ENCODE results near the gene OXCT1.

DNA sequence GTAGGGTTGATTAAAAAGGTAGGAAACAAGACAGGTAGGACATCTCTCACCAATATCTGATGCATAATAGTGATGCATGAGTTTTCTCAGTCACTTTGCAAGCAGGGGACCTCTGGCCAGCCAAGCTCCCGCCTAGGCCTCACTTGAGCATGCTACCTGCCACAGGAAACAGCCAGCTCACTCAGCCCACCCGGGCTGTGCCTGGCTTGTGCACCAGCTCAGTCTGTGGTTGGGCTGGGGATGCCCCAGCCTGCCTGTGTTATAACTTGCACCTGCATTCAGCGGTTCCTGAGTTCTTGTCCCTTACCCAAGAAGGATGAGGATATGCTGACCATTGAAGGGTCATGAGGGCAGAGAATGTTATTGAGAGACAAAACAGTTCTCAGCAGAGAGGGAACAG is 187.0 kb downstream of the OXCT1 start:
- no peak for TF ChIP-seq PBX3 (CRISPR knock-in tag; IDR thresholded peaks at IDR 0.05)
- TF ChIP-seq, protein P1, sequence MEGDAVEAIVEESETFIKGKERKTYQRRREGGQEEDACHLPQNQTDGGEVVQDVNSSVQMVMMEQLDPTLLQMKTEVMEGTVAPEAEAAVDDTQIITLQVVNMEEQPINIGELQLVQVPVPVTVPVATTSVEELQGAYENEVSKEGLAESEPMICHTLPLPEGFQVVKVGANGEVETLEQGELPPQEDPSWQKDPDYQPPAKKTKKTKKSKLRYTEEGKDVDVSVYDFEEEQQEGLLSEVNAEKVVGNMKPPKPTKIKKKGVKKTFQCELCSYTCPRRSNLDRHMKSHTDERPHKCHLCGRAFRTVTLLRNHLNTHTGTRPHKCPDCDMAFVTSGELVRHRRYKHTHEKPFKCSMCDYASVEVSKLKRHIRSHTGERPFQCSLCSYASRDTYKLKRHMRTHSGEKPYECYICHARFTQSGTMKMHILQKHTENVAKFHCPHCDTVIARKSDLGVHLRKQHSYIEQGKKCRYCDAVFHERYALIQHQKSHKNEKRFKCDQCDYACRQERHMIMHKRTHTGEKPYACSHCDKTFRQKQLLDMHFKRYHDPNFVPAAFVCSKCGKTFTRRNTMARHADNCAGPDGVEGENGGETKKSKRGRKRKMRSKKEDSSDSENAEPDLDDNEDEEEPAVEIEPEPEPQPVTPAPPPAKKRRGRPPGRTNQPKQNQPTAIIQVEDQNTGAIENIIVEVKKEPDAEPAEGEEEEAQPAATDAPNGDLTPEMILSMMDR (tag by site-specific recombination; IDR thresholded peaks at IDR 0.05) = no peak
- TF ChIP-seq ZNF416 (tag by site-specific recombination; IDR thresholded peaks at IDR 0.05) = no peak
- no peak for TF ChIP-seq ZNF23 (tag by site-specific recombination; IDR thresholded peaks at IDR 0.05; ENCODE audit: borderline replicate concordance)
- TF ChIP-seq ZNF121 (tag by site-specific recombination; IDR thresholded peaks at IDR 0.05) = no peak
- TF ChIP-seq ELK4 (IDR thresholded peaks at IDR 0.05; ENCODE audit: borderline replicate concordance, low read depth, low read length) = no peak
- no peak for TF ChIP-seq ZNF596 (tag by site-specific recombination; IDR thresholded peaks at IDR 0.05)
- no peak for TF ChIP-seq PRDM10 (tag by site-specific recombination; IDR thresholded peaks at IDR 0.05)
- TF ChIP-seq ZNF843 (tag by site-specific recombination; IDR thresholded peaks at IDR 0.05) = no peak
- TF ChIP-seq ZNF274 (IDR thresholded peaks at IDR 0.05; ENCODE audit: low read length) = no peak
- no peak for TF ChIP-seq ZNF274 (tag by site-specific recombination; IDR thresholded peaks at IDR 0.05; ENCODE audit: borderline replicate concordance)
- no peak for TF ChIP-seq ZNF324 (tag by site-specific recombination; IDR thresholded peaks at IDR 0.05)

All from HEK293 (cell line).